Neural progenitor cell (in vitro differentiated cells): Measurements from ENCODE around the gene ECSIT. TPM values are rescaled to one million over a fixed set of nuclear protein-coding genes. Genes with fewer than 3 reads are reported as not detected.

ENCODE experiments used
- DNase-seq: peaks from one replicate; pipeline ENCODE4 v3.0.0-alpha.2; 2016; ENCODE audit warnings: low spot score
- H2AFZ ChIP-seq: fragments of 200-600 bp; sonication (generic); replicated peaks from 2 replicates; pipeline ENCODE4 v1.6.1; 2016; ENCODE audit warnings: antibody characterized with exemption
- H3F3A ChIP-seq: fragments of 200-600 bp; sonication (generic); 2 replicates; pipeline ENCODE4 v1.6.1; 2016; ENCODE audit warnings: antibody characterized with exemption, low read depth
- H3K27ac ChIP-seq: fragments of 200-600 bp; sonication (generic); 2 replicates; pipeline ENCODE4 v1.5.1; 2016; ENCODE audit warnings: mild to moderate bottlenecking
- H3K27me3 ChIP-seq: fragments of 200-600 bp; sonication (generic); 2 replicates; pipeline ENCODE4 v1.6.1; 2016; ENCODE audit warnings: mild to moderate bottlenecking, moderate library complexity
- H3K36me3 ChIP-seq: fragments of 200-600 bp; sonication (generic); 2 replicates; pipeline ENCODE4 v1.5.1; 2016
- H3K4me1 ChIP-seq: fragments of 200-600 bp; sonication (generic); 2 replicates; pipeline ENCODE4 v1.6.1; 2016; ENCODE audit warnings: mixed run types
- H3K4me2 ChIP-seq: fragments of 200-600 bp; sonication (generic); 2 replicates; pipeline ENCODE4 v1.6.1; 2016
- H3K4me3 ChIP-seq: fragments of 200-600 bp; sonication (generic); 2 replicates; pipeline ENCODE4 v1.5.1; 2016
- H3K79me2 ChIP-seq: fragments of 200-600 bp; sonication (generic); 2 replicates; pipeline ENCODE4 v1.6.1; 2016; ENCODE audit warnings: low read depth
- H3K9ac ChIP-seq: fragments of 200-600 bp; sonication (generic); 2 replicates; pipeline ENCODE4 v1.6.1; 2016
- H3K9me3 ChIP-seq: fragments of 200-600 bp; sonication (generic); 2 replicates; pipeline ENCODE4 v1.5.1; 2016; ENCODE audit warnings: low read depth
- H4K20me1 ChIP-seq: fragments of 200-600 bp; sonication (generic); 2 replicates; pipeline ENCODE4 v1.6.1; 2016; ENCODE audit warnings: low read depth
- H3K27ac Mint-ChIP-seq: 3 replicates; pipeline ENCODE4 v1.8.0; 2021; ENCODE audit warnings: mixed read lengths
- H3K27me3 Mint-ChIP-seq: 2 replicates; pipeline ENCODE4 v1.8.0; 2022; ENCODE audit warnings: low read depth, mild to moderate bottlenecking, inconsistent platforms, moderate library complexity, mixed read lengths; ENCODE audit not compliant: insufficient read depth
- H3K36me3 Mint-ChIP-seq: 3 replicates; pipeline ENCODE4 v1.8.0; 2021; ENCODE audit warnings: mixed read lengths
- H3K4me1 Mint-ChIP-seq: 3 replicates; pipeline ENCODE4 v1.8.0; 2021; ENCODE audit warnings: mixed read lengths
- H3K4me3 Mint-ChIP-seq: 3 replicates; pipeline ENCODE4 v1.8.0; 2021; ENCODE audit warnings: mild to moderate bottlenecking, moderate library complexity, mixed read lengths
- H3K9me3 Mint-ChIP-seq: 3 replicates; pipeline ENCODE4 v1.8.0; 2020; ENCODE audit warnings: mixed read lengths
- CTCF ChIP-seq: fragments of 200-600 bp; sonication (generic); IDR thresholded peaks from 2 replicates; pipeline ENCODE4 v1.5.1; 2017; ENCODE audit warnings: antibody characterized with exemption, mild to moderate bottlenecking
- EZH2 ChIP-seq: fragments of 200-600 bp; sonication (generic); IDR thresholded peaks from 2 replicates; pipeline ENCODE4 v1.6.1; 2017; ENCODE audit warnings: antibody characterized with exemption, mild to moderate bottlenecking, moderate library complexity
- EZH2phosphoT487 ChIP-seq: fragments of 200-600 bp; sonication (generic); IDR thresholded peaks from 2 replicates; pipeline ENCODE4 v1.6.1; 2017; ENCODE audit warnings: antibody characterized with exemption
- total RNA-seq: library from RNA; depleted of rRNA; stranded (reverse); fragments of >200 nt; gene quantifications from 2 replicates; pipeline ENCODE4 v1.2.3, GENCODE V29; 2015; ENCODE audit warnings: low replicate concordance

The ECSIT gene
- total RNA-seq, 1 donor from 2014 or later: 9.4 TPM

- Histone ChIP-seq H3K9me3 (no peaks in the 10 kb centered on the region), H3K27ac (no peak overlapping the region), H2AFZ (no peak overlapping the region), H3K4me3 (no peak overlapping the region), H3K9ac (no peak overlapping the region), H3K36me3 (no peaks in the 10 kb centered on the region), H3K4me2 (no peak overlapping the region), H4K20me1 (peaks cover 27% of the 10 kb centered on the region), H3K4me1 (no peaks in the 10 kb centered on the region), H3K79me2 (no peaks in the 10 kb centered on the region), H3K27me3 (peaks cover 28% of the 10 kb centered on the region), H3F3A (peaks cover 10% of the 10 kb centered on the region)
- no peak for DNase-seq
- Mint-ChIP-seq H3K4me3 (peak overlapping the region; percentile 54), H3K9me3 (peaks cover 3% of the 10 kb centered on the region), H3K4me1 (peaks cover 11% of the 10 kb centered on the region), H3K36me3 (peaks cover 8% of the 10 kb centered on the region), H3K27ac (peak overlapping the region; percentile 76), H3K27me3 (peaks cover 25% of the 10 kb centered on the region)
- TF ChIP-seq CTCF (no peak), EZH2phosphoT487 (no peak)
Observed at GRCh38 chr19:11485245-11485837, 43.6 kb downstream of the ECSIT start.

- H3K4me2 ChIP-seq: no peak overlapping the region
- peaks cover 16% of the 10 kb centered on the region for H3K4me1 Mint-ChIP-seq
- no peaks in the 10 kb centered on the region for H3K9me3 ChIP-seq
- no peak overlapping the region for H3K4me3 Mint-ChIP-seq
- no peak overlapping the region for H3K27ac ChIP-seq
- H3K27me3 ChIP-seq: peaks cover 46% of the 10 kb centered on the region
- no peaks in the 10 kb centered on the region for H3K79me2 ChIP-seq
- H4K20me1 ChIP-seq: peaks cover 37% of the 10 kb centered on the region
- H3F3A ChIP-seq: peaks cover 18% of the 10 kb centered on the region
- DNase-seq: no peak
- H3K36me3 ChIP-seq: no peaks in the 10 kb centered on the region
- no peak overlapping the region for H3K4me3 ChIP-seq
- H3K36me3 Mint-ChIP-seq: peaks cover 8% of the 10 kb centered on the region
- H3K9me3 Mint-ChIP-seq: peaks cover 3% of the 10 kb centered on the region
- no peak overlapping the region for H2AFZ ChIP-seq
- H3K27ac Mint-ChIP-seq: no peak overlapping the region
- no peak for TF ChIP-seq EZH2
- no peak for TF ChIP-seq EZH2phosphoT487
- no peak for TF ChIP-seq CTCF
- H3K4me1 ChIP-seq: peaks cover 3% of the 10 kb centered on the region
- H3K9ac ChIP-seq: no peak overlapping the region
- peaks cover 28% of the 10 kb centered on the region for H3K27me3 Mint-ChIP-seq
Observed at GRCh38 chr19:11483366-11484111, 45.4 kb downstream of the ECSIT start.

- Histone ChIP-seq H3K79me2 (no peaks in the 10 kb centered on the region), H3K9ac (no peak overlapping the region), H3K27ac (no peak overlapping the region), H3K4me3 (peak overlapping the region; percentile 21), H3K27me3 (peaks cover 55% of the 10 kb centered on the region), H3K4me1 (peaks cover 3% of the 10 kb centered on the region), H3K9me3 (no peaks in the 10 kb centered on the region), H2AFZ (no peak overlapping the region), H3K36me3 (no peaks in the 10 kb centered on the region), H3K4me2 (peak overlapping the region; percentile 54), H4K20me1 (peaks cover 40% of the 10 kb centered on the region), H3F3A (peaks cover 22% of the 10 kb centered on the region)
- peak; percentile 83 for TF ChIP-seq CTCF
- TF ChIP-seq EZH2phosphoT487: no peak
- H3K4me3 Mint-ChIP-seq: peak overlapping the region; percentile 78
- peaks cover 3% of the 10 kb centered on the region for H3K9me3 Mint-ChIP-seq
- peaks cover 33% of the 10 kb centered on the region for H3K27me3 Mint-ChIP-seq
- H3K4me1 Mint-ChIP-seq: peaks cover 16% of the 10 kb centered on the region
- peak; percentile 91 for DNase-seq
- H3K27ac Mint-ChIP-seq: no peak overlapping the region
- peaks cover 8% of the 10 kb centered on the region for H3K36me3 Mint-ChIP-seq
Observed at GRCh38 chr19:11482384-11483050, 46.4 kb downstream of the ECSIT start.
